HepG2 (cell line): ENCODE data around the gene RTN3. TPM values are rescaled to one million over a fixed set of nuclear protein-coding genes. Genes with fewer than 3 reads are reported as not detected.
A peak's percentile ranks its signal among the peaks of the same experiment; 100 is the strongest.

Source experiments
- AHR ChIP-seq: IDR thresholded peaks from 2 replicates; pipeline ENCODE4 v1.6.1; 2018; ENCODE audit warnings: missing genetic modification reagents, missing compliant biosample characterization
- CENPT ChIP-seq: sonication (generic); formaldehyde crosslinking; IDR thresholded peaks from 2 replicates; pipeline ENCODE4 v1.8.0; 2022; ENCODE audit warnings: low read depth, mild to moderate bottlenecking, moderate library complexity, missing genetic modification reagents
- FIP1L1 ChIP-seq: fragments of 200-400 bp; formaldehyde crosslinking; IDR thresholded peaks from 2 replicates; pipeline ENCODE4 v1.6.1; 2018; ENCODE audit warnings: low read depth, mild to moderate bottlenecking, low read length, moderate library complexity, borderline replicate concordance; ENCODE audit not compliant: insufficient read depth
- HCFC1 ChIP-seq: fragments of 150-350 bp; IDR thresholded peaks from 2 replicates; pipeline ENCODE4 v1.6.1; 2014; ENCODE audit warnings: low read depth, low read length
- HNRNPUL1 ChIP-seq: fragments of 200-400 bp; formaldehyde crosslinking; IDR thresholded peaks from 2 replicates; pipeline ENCODE4 v1.6.1; 2017; ENCODE audit warnings: low read depth, mild to moderate bottlenecking, low read length, moderate library complexity
- HOXA7 ChIP-seq: sonication (generic); formaldehyde crosslinking; IDR thresholded peaks from 2 replicates; pipeline ENCODE4 v1.8.1; 2022; ENCODE audit warnings: mild to moderate bottlenecking, missing genetic modification reagents, moderate library complexity
- MAFG ChIP-seq: sonication (generic); formaldehyde crosslinking; IDR thresholded peaks from 2 replicates; pipeline ENCODE4 v1.5.1; 2020; ENCODE audit warnings: mild to moderate bottlenecking, missing genetic modification reagents
- NPAS2 ChIP-seq: sonication (generic); formaldehyde crosslinking; IDR thresholded peaks from 2 replicates; pipeline ENCODE4 v1.8.0; 2022; ENCODE audit warnings: mild to moderate bottlenecking, missing genetic modification reagents, borderline replicate concordance
- NRL ChIP-seq: sonication (generic); formaldehyde crosslinking; IDR thresholded peaks from 2 replicates; pipeline ENCODE4 v1.5.0; 2020; ENCODE audit warnings: missing genetic modification reagents, mild to moderate bottlenecking, moderate library complexity, borderline replicate concordance
- PRDM10 ChIP-seq: sonication (generic); formaldehyde crosslinking; IDR thresholded peaks from 2 replicates; pipeline ENCODE4 v1.4.0; 2020; ENCODE audit warnings: low read depth, missing genetic modification reagents
- PRDM15 ChIP-seq: sonication (generic); formaldehyde crosslinking; IDR thresholded peaks from 2 replicates; pipeline ENCODE4 v1.4.0; 2020; ENCODE audit warnings: missing genetic modification reagents
- RBFOX2 ChIP-seq: fragments of 200-400 bp; formaldehyde crosslinking; IDR thresholded peaks from 2 replicates; pipeline ENCODE4 v1.6.1; 2017; ENCODE audit warnings: low read depth, mild to moderate bottlenecking, low read length
- RNF2 ChIP-seq: fragments of 450-650 bp; conservative IDR thresholded peaks from 2 replicates; pipeline ENCODE4 v1.6.1; 2016; ENCODE audit warnings: low read depth
- SMAD9 ChIP-seq: sonication (generic); formaldehyde crosslinking; IDR thresholded peaks from 2 replicates; pipeline ENCODE4 v1.5.1; 2020; ENCODE audit warnings: mild to moderate bottlenecking, missing genetic modification reagents
- SNAI1 ChIP-seq: sonication (generic); formaldehyde crosslinking; IDR thresholded peaks from 2 replicates; pipeline ENCODE4 v1.5.0; 2020; ENCODE audit warnings: mild to moderate bottlenecking, missing genetic modification reagents, borderline replicate concordance
- SOX6 ChIP-seq, 2 experiments: fragments of 450-650 bp in 1 of 2; sonication (generic) in 1 of 2; formaldehyde crosslinking in 1 of 2; IDR thresholded peaks; 2 replicates each; pipeline versions ENCODE4 v1.4.0 to v1.6.1; 2017 to 2020; ENCODE audit warnings: antibody characterized with exemption in 1 of 2, mild to moderate bottlenecking in 1 of 2, missing genetic modification reagents in 1 of 2
- TMF1 ChIP-seq: sonication (generic); formaldehyde crosslinking; IDR thresholded peaks from 2 replicates; pipeline ENCODE4 v1.8.1; 2022; ENCODE audit warnings: low read depth, missing genetic modification reagents
- ZNF20 ChIP-seq: sonication (generic); formaldehyde crosslinking; IDR thresholded peaks from 2 replicates; pipeline ENCODE4 v1.4.0; 2020; ENCODE audit warnings: mild to moderate bottlenecking, moderate library complexity, missing genetic modification reagents
- ZNF550 ChIP-seq: sonication (generic); formaldehyde crosslinking; IDR thresholded peaks from 2 replicates; pipeline ENCODE4 v1.4.0; 2020; ENCODE audit warnings: mild to moderate bottlenecking, missing genetic modification reagents, borderline replicate concordance
- ZNF670 ChIP-seq: sonication (generic); formaldehyde crosslinking; IDR thresholded peaks from 2 replicates; pipeline ENCODE4 v1.8.0; 2022; ENCODE audit warnings: mild to moderate bottlenecking, missing genetic modification reagents, borderline replicate concordance
- ZNF792 ChIP-seq: IDR thresholded peaks from 2 replicates; pipeline ENCODE4 v1.6.1; 2016
- ZNF879 ChIP-seq: sonication (generic); formaldehyde crosslinking; IDR thresholded peaks from 2 replicates; pipeline ENCODE4 v1.8.1; 2023; ENCODE audit warnings: missing genetic modification reagents
- polyA plus RNA-seq, 8 experiments: library from polyadenylated mRNA; depleted of rRNA in 3 of 8; stranded (reverse) in 7 of 8; unstranded in 1 of 8; fragments of >200 nt; fragmentation: Illumina TruSeq in 4 of 8; extraction: Trizol in 4 of 8; gene quantifications; 2 replicates each; pipeline versions ENCODE4 v1.2.1 to v1.2.3, GENCODE V29; 2011 to 2016; ENCODE audit warnings: low read depth in 4 of 8, missing spikeins in 1 of 8, mixed read lengths in 1 of 8; ENCODE audit not compliant: insufficient read depth in 1 of 8
- total RNA-seq, 5 experiments: library from RNA; depleted of rRNA; stranded (reverse); fragments of >200 nt; fragmentation: Illumina TruSeq; extraction: Trizol; gene quantifications; 2 replicates each; pipeline ENCODE4 v1.2.3, GENCODE V29; 2016; ENCODE audit warnings: low read depth in 1 of 5

Gene RTN3
- total and polyA plus RNA-seq, 2 of the 13 experiments (the other 11 are each of a cell fraction or from before 2014, with no cell fraction given): 32.2 to 41.1 TPM

DNA sequence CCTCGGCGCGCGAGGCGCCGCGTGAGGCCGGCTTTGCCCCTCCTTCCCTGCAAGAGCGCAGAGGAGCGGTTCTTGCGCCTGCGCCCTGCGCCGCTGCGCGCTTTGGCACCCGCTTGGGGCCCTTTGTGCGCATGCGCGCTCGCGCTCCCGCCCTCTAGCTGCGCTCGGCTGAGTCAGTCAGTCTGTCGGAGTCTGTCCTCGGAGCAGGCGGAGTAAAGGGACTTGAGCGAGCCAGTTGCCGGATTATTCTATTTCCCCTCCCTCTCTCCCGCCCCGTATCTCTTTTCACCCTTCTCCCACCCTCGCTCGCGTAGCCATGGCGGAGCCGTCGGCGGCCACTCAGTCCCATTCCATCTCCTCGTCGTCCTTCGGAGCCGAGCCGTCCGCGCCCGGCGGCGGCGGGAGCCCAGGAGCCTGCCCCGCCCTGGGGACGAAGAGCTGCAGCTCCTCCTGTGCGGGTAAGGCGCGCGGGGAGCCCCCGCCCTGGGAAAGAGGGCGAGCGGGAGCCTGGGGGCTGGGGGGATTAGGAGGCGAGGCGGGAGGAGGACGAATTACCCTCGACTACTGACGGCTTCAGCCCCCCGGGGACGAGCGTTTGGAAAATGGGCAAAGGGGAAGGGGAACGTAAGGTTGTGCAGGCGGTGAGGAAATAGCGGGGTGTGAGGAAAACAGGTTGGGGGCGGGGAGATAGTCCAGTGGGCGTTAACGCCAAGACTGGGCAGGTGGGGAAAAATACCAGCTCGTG is at the start of gene RTN3 (continued):
- no peak for TF ChIP-seq PRDM15
- peak; percentile 87 for TF ChIP-seq RBFOX2
- TF ChIP-seq MAFG: peak; percentile 45; the same call in 1 of the 2 replicates
- TF ChIP-seq HCFC1: no peak
- no peak for TF ChIP-seq HOXA7 (CRISPR knock-in tag)
- TF ChIP-seq AHR (CRISPR knock-in tag): 0 out of 2 replicates have a peak, but pooled peaks have one; percentile 25
- 0 out of 2 replicates have a peak, but pooled peaks have one; percentile 41 for TF ChIP-seq SNAI1 (CRISPR knock-in tag)
- peak; percentile 69 for TF ChIP-seq NRL
- TF ChIP-seq ZNF670: 0 out of 2 replicates have a peak, but pooled peaks have one; percentile 68
- TF ChIP-seq ZNF20 (CRISPR knock-in tag): no peak
- TF ChIP-seq TMF1 (CRISPR knock-in tag): no peak
- TF ChIP-seq SMAD9: no peak; the same call in 1 of the 2 replicates
- no peak for TF ChIP-seq SOX6 (IDR thresholded peaks at IDR 0.05)
- TF ChIP-seq SOX6 (CRISPR knock-in tag; IDR thresholded peaks at IDR 0.05): peak; percentile 41
- TF ChIP-seq PRDM10: no peak
- no peak for TF ChIP-seq FIP1L1
- no peak for TF ChIP-seq RNF2
- no peak; the same call in 1 of the 2 replicates for TF ChIP-seq ZNF879
- no peak; the same call in 1 of the 2 replicates for TF ChIP-seq HNRNPUL1
- TF ChIP-seq ZNF550 (CRISPR knock-in tag): no peak
- TF ChIP-seq NPAS2 (CRISPR knock-in tag): no peak
- peak; percentile 66; the same call in 1 of the 2 replicates for TF ChIP-seq ZNF792 (CRISPR knock-in tag)
- no peak for TF ChIP-seq CENPT (CRISPR knock-in tag)
